NB4 (cell line): ENCODE results near the gene LAMTOR1.

Source experiments
- CTCF ChIP-seq: IDR thresholded peaks from one replicate; pipeline ENCODE4 v1.5.1; 2012; ENCODE audit warnings: low read depth, low read length
- MAX ChIP-seq: IDR thresholded peaks from 2 replicates; pipeline ENCODE4 v1.6.1; 2011; ENCODE audit warnings: low read depth, low read length
- POLR2A ChIP-seq: IDR thresholded peaks from 2 replicates; pipeline ENCODE4 v1.6.1; 2011; ENCODE audit warnings: mild to moderate bottlenecking; ENCODE audit not compliant: insufficient read length; ENCODE audit errors: extremely low read depth

- no peak for TF ChIP-seq CTCF
- no peak for TF ChIP-seq POLR2A
- no peak for TF ChIP-seq MAX
These were observed 20.9 kb upstream of the LAMTOR1 start for GRCh38 chr11:72124046-72124445.
